ENCODE results near the gene CASTOR2.
"Not testable (repeated sequence)": the region's sequence is repeated elsewhere in the genome, so short reads cannot be mapped to it uniquely, and the experiment has no call there.

CASTOR2 gene

DNA sequence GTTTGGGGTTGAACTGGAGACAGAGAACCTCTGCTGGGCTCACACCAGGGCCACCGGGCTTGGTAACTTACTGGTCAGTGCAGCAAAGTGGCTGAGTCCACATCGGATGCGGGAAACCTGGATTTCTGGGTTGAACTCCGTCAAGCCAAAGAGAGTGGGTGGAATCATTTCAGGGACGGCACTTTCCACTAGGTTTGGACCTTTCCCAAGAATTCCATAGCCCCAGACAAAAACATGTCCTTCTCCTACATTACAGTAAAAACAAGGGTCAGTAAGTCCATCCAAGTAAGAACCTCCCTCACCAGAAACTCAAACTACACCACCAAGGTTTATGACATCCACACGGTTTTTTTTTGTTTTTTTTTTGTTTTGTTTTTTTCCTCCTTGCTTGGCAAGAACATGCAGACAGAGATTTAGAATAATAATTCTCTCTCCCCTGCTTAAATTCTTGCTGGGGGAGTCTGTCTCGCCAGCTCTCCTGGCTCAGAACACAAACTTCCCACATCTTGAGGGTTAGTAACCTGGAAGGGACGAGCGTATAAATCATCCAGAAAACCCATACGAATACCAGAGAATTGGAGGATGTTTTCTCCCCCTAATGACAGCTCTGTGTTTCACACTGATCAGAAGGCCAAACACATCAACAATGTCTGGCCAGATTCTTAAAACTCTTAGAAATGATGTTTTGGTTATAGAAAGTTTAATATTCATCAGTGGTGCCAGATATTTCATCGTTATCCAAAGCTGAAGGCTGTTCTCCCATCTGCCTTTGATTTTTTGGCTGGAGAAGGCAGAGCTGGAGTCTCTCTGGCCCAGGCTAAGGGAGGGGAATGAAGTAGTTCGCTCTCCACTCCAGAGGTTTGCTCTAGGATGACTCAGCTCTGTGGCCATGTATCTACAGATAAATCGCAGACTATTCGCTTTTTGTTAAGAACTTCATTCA lies 91.6 kb downstream of the CASTOR2 start:
- peak; percentile 35 for DNase-seq

DNA sequence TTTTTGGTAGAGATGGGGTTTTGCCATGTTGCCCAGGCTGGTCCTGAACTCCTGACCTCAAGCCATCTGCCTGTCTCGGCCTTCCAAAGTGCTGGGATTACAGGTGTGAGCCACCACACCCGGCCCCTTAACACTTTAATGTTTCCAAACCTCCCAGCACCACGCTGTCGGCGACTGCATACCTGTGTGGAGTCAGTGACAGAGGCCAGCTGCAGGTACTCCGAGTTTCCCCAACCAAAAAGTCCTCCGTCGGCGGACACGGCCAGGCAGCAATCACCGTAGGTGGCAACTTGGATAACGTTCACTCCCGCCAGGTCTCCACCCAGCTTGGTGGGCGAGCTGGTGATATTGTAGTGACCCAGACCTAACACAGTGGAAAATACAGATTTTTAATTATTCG lies 93.9 kb downstream of the CASTOR2 start:
- DNase-seq, result no peak

DNA sequence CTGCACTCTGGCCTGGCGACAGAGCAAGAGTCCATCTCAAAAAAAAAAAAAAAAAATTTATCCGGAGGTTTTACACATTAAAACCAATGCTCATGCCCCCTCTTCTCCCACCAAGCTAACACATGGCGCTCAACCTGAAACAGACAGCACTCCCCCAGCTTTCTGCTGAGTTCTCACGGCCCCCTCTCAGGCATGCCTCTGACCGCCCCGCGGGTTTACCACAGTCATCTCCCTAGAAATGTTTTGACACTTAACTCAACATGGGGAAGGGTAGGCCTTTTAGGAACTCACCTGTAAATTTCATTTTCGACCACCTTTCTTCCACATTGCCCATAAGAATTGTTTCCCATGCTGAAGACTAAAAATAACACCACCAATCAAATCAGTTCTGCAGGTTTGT lies 99.8 kb downstream of the CASTOR2 start:
- no peak for DNase-seq

DNA sequence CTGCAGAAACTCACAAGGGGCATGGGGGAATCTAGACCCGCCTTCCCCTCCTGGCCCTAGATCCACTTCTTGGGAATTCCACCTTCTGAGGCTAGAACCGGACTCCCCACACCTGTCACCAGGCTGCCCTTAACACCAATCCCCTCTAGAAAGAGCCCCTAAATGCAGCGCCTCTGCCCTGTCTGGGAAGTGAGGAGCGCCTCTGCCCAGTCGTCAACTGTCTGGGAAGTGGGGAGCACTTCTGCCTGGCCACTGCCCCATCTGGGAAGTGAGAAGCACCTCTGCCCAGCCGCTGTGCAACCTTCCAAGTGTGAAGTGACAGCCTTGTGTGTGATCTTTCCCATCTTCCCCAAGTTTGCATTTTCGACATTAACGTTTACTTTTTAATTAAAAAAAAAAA lies 100.3 kb downstream of the CASTOR2 start:
- no peak for DNase-seq

DNA sequence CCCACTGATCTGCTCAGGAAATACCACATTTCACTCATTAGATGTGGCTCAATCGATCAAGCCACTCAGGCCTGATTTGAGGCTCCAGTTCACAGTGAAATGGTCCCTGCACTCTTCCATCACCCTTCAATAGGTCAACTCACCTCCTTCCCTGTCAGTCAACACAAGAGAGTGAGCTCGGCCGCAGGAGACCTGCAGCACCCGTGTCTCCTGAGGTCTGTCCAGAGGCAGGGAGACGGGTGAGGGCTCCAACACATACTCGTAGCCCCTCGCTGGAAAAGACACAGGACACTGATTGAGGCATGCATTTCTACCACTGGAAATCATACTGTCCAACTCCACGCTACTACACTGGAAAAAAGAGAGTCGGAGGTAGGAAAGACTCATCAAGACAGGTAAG lies 102.0 kb downstream of the CASTOR2 start:
- no peak for DNase-seq

DNA sequence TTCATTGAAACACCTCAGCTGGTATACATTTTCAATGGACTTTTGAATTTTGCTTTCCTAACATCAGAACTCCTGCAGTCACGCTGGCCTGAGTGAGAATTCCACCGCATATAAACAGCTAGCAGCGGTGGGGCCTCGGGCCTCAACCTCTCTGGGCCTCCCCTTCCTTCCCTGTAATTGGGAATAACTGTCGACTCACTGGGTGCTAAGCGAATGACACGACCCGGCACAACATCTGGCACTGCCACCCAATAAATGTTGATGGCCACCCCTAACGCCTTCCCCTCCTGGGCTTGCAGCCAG lies 108.4 kb downstream of the CASTOR2 start:
- no peak for DNase-seq

DNA sequence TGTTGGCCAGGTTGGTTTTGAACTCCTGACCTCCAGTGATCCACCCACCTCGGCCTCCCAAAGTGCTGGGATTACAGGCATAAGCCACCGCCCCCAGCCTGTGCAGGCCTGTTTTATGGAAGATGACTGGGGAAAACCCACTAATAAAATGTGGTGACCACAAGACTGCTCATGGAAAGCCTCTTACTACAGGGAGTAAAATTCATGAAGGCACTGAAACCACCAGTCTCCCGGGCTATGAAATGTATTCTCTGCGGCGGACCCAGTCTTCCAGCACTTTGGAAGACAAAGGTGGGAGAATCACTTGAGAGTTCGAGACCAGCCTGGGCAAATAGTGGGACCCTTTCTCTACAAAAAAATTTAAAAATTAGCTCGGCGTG lies 109.7 kb downstream of the CASTOR2 start:
- DNase-seq, result not testable (repeated sequence)

All from fibroblast of skin of scalp (primary cell).